Measurements from ENCODE around the gene CDK13. TPM values are rescaled to one million over a fixed set of nuclear protein-coding genes. Genes with fewer than 3 reads are reported as not detected.

Gene CDK13
- total and polyA plus RNA-seq, 9 of the 15 experiments (the other 6 are each of a cell fraction or from before 2014, with no cell fraction given) = 9.8 to 46.1 (median 32.4) TPM

DNA sequence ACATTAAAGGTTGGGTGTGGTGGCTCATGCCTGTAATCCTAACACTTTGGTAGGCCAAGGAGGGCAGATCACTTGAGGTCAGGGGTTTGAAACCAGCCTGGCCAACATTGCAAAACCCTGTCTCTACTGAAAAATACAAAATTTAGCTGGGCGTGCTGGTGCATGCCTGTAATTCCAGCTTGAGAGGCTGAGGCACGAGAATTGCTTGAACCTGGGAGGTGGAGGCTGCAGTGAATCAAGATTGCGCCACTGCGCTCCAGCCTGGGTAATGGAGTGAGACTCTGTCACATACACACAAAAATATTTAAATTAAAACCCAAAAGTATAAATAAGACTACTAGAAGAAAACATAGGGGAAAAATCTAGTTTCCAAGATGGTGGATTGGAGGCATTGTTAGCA, 41.9 kb upstream of the CDK13 start:
- H3K36me3 ChIP-seq (ENCODE audit: control insufficient read depth, insufficient read depth, low read length) = no peaks in the 10 kb centered on the region
- no TSS peak for BruUV-seq (replicated peaks)
- ATAC-seq = no peak

DNA sequence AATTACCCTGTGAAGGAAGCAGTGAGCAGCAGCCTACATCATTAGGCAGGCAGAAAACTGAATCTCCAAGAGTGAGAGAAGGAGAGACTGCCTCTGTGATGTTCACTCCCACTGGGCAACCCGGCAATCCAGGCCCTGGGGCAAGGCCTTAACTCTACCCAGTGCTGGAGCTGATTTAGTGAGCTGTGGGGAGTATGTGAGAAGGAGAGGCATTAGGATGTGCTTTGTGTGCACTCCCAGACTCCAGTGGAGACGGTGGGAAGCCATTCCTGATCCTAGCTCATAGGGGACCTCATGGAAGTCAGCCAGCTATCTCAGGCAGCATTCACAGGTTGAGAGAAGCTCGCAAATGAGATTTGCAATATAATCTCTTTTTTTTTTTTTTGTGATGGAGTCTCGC, 41.1 kb upstream of the CDK13 start:
- Histone ChIP-seq H3K4me3 (no peak overlapping the region), H3K79me2 (ENCODE audit: control insufficient read depth, insufficient read depth, low read length) (no peaks in the 10 kb centered on the region), H3K4me1 (replicated peaks in 1 of 2; ENCODE audit: control insufficient read depth in 2 of 2, insufficient read depth in 2 of 2, low read length in 2 of 2) (no peaks in the 10 kb centered on the region), H3K36me3 (ENCODE audit: control insufficient read depth, insufficient read depth, low read length) (no peaks in the 10 kb centered on the region), H3K27me3 (ENCODE audit: control insufficient read depth in 2 of 2, insufficient read depth in 2 of 2, low read length in 2 of 2) (peaks cover 5 to 18% of the 10 kb centered on the region in 2 experiments; a peak in 4 of 5 replicates), H4K20me1 (replicated peaks; ENCODE audit: control insufficient read depth, insufficient read depth, low read length) (no peaks in the 10 kb centered on the region), H2AFZ (ENCODE audit: low read depth, low read length) (no peak overlapping the region), H3K9me1 (ENCODE audit: control insufficient read depth, insufficient read depth, low read length) (no peaks in the 10 kb centered on the region), H3K27ac (ENCODE audit: extremely low read depth, low read depth, low read length) (no peak overlapping the region), H3K4me2 (ENCODE audit: insufficient read depth, low read length) (no peak overlapping the region), H3K9ac (ENCODE audit: insufficient read depth in 1 of 2, low read depth in 2 of 2, low read length in 2 of 2) (no peak overlapping the region), H3K9me3 (replicated peaks; ENCODE audit: control insufficient read depth, insufficient read depth, low read depth, low read length) (no peaks in the 10 kb centered on the region)
- no peak for DNase-seq (ENCODE audit: extremely low read depth in 1 of 4, low spot score in 3 of 4)
- no peak for ATAC-seq
- FAIRE-seq = no peak
- TF ChIP-seq, protein P1, sequence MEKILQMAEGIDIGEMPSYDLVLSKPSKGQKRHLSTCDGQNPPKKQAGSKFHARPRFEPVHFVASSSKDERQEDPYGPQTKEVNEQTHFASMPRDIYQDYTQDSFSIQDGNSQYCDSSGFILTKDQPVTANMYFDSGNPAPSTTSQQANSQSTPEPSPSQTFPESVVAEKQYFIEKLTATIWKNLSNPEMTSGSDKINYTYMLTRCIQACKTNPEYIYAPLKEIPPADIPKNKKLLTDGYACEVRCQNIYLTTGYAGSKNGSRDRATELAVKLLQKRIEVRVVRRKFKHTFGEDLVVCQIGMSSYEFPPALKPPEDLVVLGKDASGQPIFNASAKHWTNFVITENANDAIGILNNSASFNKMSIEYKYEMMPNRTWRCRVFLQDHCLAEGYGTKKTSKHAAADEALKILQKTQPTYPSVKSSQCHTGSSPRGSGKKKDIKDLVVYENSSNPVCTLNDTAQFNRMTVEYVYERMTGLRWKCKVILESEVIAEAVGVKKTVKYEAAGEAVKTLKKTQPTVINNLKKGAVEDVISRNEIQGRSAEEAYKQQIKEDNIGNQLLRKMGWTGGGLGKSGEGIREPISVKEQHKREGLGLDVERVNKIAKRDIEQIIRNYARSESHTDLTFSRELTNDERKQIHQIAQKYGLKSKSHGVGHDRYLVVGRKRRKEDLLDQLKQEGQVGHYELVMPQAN (IDR thresholded peaks at IDR 0.05; ENCODE audit: borderline replicate concordance) = no peak
- TF ChIP-seq, protein P2, sequence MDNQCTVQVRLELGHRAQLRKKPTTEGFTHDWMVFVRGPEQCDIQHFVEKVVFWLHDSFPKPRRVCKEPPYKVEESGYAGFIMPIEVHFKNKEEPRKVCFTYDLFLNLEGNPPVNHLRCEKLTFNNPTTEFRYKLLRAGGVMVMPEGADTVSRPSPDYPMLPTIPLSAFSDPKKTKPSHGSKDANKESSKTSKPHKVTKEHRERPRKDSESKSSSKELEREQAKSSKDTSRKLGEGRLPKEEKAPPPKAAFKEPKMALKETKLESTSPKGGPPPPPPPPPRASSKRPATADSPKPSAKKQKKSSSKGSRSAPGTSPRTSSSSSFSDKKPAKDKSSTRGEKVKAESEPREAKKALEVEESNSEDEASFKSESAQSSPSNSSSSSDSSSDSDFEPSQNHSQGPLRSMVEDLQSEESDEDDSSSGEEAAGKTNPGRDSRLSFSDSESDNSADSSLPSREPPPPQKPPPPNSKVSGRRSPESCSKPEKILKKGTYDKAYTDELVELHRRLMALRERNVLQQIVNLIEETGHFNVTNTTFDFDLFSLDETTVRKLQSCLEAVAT (IDR thresholded peaks at IDR 0.05) = no peak
- TF ChIP-seq, protein P3, sequence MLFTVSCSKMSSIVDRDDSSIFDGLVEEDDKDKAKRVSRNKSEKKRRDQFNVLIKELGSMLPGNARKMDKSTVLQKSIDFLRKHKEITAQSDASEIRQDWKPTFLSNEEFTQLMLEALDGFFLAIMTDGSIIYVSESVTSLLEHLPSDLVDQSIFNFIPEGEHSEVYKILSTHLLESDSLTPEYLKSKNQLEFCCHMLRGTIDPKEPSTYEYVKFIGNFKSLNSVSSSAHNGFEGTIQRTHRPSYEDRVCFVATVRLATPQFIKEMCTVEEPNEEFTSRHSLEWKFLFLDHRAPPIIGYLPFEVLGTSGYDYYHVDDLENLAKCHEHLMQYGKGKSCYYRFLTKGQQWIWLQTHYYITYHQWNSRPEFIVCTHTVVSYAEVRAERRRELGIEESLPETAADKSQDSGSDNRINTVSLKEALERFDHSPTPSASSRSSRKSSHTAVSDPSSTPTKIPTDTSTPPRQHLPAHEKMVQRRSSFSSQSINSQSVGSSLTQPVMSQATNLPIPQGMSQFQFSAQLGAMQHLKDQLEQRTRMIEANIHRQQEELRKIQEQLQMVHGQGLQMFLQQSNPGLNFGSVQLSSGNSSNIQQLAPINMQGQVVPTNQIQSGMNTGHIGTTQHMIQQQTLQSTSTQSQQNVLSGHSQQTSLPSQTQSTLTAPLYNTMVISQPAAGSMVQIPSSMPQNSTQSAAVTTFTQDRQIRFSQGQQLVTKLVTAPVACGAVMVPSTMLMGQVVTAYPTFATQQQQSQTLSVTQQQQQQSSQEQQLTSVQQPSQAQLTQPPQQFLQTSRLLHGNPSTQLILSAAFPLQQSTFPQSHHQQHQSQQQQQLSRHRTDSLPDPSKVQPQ (CRISPR knock-in tag; IDR thresholded peaks at IDR 0.05; ENCODE audit: borderline replicate concordance) = no peak
- in situ Hi-C loops (cut with MboI) = no loop called here
- ChIA-PET POLR2A (interaction anchor here (1.2 kb wide), 1 partner anchor 8 kb away, joined by 3 read pairs; no protein-coding TSS in a partner anchor), CTCF (ENCODE audit: low intra/inter-chr PET ratio) (no interaction called here)
- intact Hi-C loops (cut with micrococcal nuclease) = no loop called here
- BruUV-seq (replicated peaks) = no TSS peak
- WGBS (ENCODE audit: insufficient coverage, low coverage, missing lambda C conversion rate) = 3% methylated on average over 4 of the region's 4 CpGs

More for the DNA sequence above, 41.9 kb upstream of the CDK13 start:
- H3K4me2 ChIP-seq (ENCODE audit: insufficient read depth, low read length) = no peak overlapping the region
- in situ Hi-C loops (cut with MboI) (no loop called here), intact Hi-C loops (cut with micrococcal nuclease) (no loop called here)
- no peak overlapping the region for H3K9ac ChIP-seq (ENCODE audit: insufficient read depth in 1 of 2, low read depth in 2 of 2, low read length in 2 of 2)
- DNase-seq (ENCODE audit: extremely low read depth in 1 of 4, low spot score in 3 of 4) = no peak
- TF ChIP-seq NR2C1 (IDR thresholded peaks at IDR 0.05) (no peak), NR2C1 (tag; IDR thresholded peaks at IDR 0.05) (no peak), HDGF (IDR thresholded peaks at IDR 0.05) (no peak)
- H3K9me3 ChIP-seq (replicated peaks; ENCODE audit: control insufficient read depth, insufficient read depth, low read depth, low read length) = no peaks in the 10 kb centered on the region
- H4K20me1 ChIP-seq (replicated peaks; ENCODE audit: control insufficient read depth, insufficient read depth, low read length) = no peaks in the 10 kb centered on the region
- peaks cover 5 to 18% of the 10 kb centered on the region in 2 experiments; a peak in 4 of 5 replicates for H3K27me3 ChIP-seq (ENCODE audit: control insufficient read depth in 2 of 2, insufficient read depth in 2 of 2, low read length in 2 of 2)
- H3K4me1 ChIP-seq (replicated peaks in 1 of 2; ENCODE audit: control insufficient read depth in 2 of 2, insufficient read depth in 2 of 2, low read length in 2 of 2) = no peaks in the 10 kb centered on the region
- ChIA-PET POLR2A (no interaction called here), CTCF (ENCODE audit: low intra/inter-chr PET ratio) (no interaction called here)
- no peak overlapping the region for H2AFZ ChIP-seq (ENCODE audit: low read depth, low read length)
- H3K79me2 ChIP-seq (ENCODE audit: control insufficient read depth, insufficient read depth, low read length) = no peaks in the 10 kb centered on the region
- no peaks in the 10 kb centered on the region for H3K9me1 ChIP-seq (ENCODE audit: control insufficient read depth, insufficient read depth, low read length)
- no peak overlapping the region for H3K27ac ChIP-seq (ENCODE audit: extremely low read depth, low read depth, low read length)
- FAIRE-seq = no peak
- 20% methylated on average over 4 of the region's 4 CpGs for WGBS (ENCODE audit: insufficient coverage, low coverage, missing lambda C conversion rate)
- H3K4me3 ChIP-seq = no peak overlapping the region
